Measurements from ENCODE around the gene ZNF486.

GRCh38 chr19:20167020-20167644 is at the start of gene ZNF486:
- TF ChIP-seq CTCF (IDR thresholded peaks at IDR 0.05), result no peak
- TF ChIP-seq POLR2A (IDR thresholded peaks at IDR 0.05), result no peak

Measured in right lobe of liver (tissue), 4 donors.